ENCODE measurements around the gene SMIM1. TPM values are rescaled to one million over a fixed set of nuclear protein-coding genes. Genes with fewer than 3 reads are reported as not detected.
A peak's percentile ranks its signal among the peaks of the same experiment; 100 is the strongest.

SMIM1 gene
- total RNA-seq, 2 donors from 2014 or later = 1.5 to 2.8 TPM

DNA sequence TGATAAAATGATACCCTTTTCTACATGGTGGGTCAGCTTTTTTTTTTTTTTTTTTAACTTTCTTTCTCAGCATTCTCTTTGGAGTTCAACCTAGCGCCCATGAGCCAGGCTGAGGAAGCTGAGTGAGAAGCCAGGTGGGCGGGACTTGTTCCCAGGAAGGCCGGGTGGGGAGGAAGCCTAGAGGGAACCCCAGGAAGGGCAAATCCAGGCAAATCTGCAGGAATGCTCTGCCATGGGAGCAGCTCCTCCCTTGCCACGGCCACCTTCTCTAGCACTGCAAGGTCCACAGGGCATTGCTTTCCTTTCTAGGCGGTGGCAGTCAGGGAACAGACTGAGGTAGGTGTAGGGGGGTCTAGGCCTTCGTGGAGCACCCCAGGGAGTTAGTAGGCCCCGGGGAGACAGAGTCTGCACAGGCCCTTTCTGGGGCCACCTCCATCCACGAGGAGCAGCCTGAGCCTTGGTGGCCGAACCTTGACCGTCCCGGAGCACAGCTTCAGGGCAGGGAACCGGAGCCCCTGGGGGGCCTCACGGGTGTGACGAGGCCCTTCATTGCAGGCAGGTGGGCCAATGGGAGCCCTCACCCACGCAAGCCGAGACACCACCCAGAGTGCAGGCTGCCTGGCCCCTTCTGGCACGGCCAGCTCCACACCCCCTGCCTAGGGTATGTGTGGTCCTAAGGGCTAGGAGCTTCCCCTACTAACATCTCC is 38.5 kb upstream of the SMIM1 start:
- no peak for ATAC-seq (replicated peaks)
- no peak overlapping the region for H3K4me3 Mint-ChIP-seq
- H3K27me3 Mint-ChIP-seq = no peaks in the 10 kb centered on the region
- H3K4me1 Mint-ChIP-seq = no peaks in the 10 kb centered on the region
- no peaks in the 10 kb centered on the region for H3K9me3 Mint-ChIP-seq
- H3K36me3 Mint-ChIP-seq (ENCODE audit: low read depth) = peaks cover 16% of the 10 kb centered on the region
- H3K27ac Mint-ChIP-seq = no peak overlapping the region

DNA sequence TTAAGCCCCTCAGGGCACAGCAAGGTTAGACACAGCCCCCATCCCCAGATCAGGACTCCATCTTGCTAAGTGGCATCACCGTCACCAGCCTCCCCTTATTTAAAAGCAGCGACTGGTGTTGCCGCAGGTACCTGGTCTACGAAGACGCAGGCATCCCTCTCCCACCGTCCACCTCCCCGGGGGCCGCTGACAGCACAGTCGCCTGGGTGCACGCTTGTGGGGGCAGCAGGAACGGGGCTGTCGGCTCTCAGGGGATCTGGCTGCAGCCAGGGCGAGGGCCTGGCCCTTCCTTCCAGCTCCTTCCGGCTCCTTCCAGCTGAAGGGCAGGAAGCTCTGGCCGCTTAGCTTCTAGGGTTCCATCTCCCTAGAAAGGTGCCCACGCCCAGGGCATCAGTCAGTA is 37.9 kb upstream of the SMIM1 start:
- no peak for ATAC-seq (replicated peaks)
- Mint-ChIP-seq H3K27ac (no peak overlapping the region), H3K36me3 (ENCODE audit: low read depth) (peaks cover 16% of the 10 kb centered on the region), H3K4me3 (no peak overlapping the region), H3K27me3 (no peaks in the 10 kb centered on the region), H3K9me3 (no peaks in the 10 kb centered on the region), H3K4me1 (no peaks in the 10 kb centered on the region)

DNA sequence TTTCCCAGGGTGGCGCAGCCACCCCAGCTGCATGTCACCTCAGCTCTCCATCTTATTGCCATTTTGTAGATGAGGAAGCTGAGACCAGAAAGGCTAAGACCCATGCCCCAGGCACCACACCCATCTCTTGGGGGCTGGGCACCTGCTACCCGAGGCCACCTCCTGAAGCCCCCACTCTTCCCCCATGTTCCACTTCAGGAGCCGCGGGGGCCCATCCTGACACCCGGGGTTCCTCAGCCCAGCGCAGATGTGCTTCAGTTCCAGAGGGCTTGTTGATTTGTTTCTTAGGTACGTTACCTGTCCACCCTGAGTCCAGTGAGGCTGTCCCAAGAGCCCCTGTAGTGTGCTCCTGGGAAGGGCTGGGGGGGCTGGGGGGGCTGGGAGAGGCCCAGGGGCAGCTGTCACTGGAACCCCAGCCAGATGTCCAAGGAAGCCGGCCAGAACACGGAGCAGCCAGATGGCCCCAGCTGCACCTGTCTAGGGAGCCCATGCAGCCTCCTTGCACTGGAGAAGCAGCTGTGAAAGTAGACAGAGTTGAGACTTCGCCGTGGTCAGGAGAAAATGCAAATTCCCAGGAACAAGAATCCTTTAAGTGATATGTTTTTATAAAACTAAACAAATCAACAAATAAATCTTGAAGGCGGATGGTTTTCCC is 37.4 kb upstream of the SMIM1 start:
- peaks cover 16% of the 10 kb centered on the region for H3K36me3 Mint-ChIP-seq (ENCODE audit: low read depth)
- H3K9me3 Mint-ChIP-seq = no peaks in the 10 kb centered on the region
- H3K4me1 Mint-ChIP-seq = no peaks in the 10 kb centered on the region
- no peak overlapping the region for H3K4me3 Mint-ChIP-seq
- no peak for ATAC-seq (replicated peaks)
- no peaks in the 10 kb centered on the region for H3K27me3 Mint-ChIP-seq
- H3K27ac Mint-ChIP-seq = no peak overlapping the region

DNA sequence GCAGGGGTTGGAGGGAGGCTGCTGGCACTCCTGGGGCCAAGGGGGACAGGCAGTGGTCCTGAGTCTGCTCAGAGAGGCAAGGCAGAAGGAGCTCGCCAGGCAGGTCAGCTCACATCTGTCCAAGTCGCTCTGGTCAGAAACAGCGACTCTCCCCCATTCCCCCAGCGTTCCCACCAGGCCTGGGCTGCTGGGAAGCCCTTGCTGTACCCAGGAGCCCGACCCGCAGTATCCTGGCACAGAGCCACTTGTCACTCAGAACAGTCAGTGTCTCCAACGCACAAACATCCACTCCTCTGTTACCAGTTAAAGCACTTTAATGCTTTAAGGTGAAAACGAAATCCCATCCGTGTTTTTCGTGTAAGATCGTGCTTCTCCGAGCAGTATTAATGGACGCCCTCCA is 36.9 kb upstream of the SMIM1 start:
- H3K4me1 Mint-ChIP-seq = no peaks in the 10 kb centered on the region
- no peak overlapping the region for H3K4me3 Mint-ChIP-seq
- H3K9me3 Mint-ChIP-seq = no peaks in the 10 kb centered on the region
- peaks cover 16% of the 10 kb centered on the region for H3K36me3 Mint-ChIP-seq (ENCODE audit: low read depth)
- no peak overlapping the region for H3K27ac Mint-ChIP-seq
- no peaks in the 10 kb centered on the region for H3K27me3 Mint-ChIP-seq
- ATAC-seq (replicated peaks) = no peak

DNA sequence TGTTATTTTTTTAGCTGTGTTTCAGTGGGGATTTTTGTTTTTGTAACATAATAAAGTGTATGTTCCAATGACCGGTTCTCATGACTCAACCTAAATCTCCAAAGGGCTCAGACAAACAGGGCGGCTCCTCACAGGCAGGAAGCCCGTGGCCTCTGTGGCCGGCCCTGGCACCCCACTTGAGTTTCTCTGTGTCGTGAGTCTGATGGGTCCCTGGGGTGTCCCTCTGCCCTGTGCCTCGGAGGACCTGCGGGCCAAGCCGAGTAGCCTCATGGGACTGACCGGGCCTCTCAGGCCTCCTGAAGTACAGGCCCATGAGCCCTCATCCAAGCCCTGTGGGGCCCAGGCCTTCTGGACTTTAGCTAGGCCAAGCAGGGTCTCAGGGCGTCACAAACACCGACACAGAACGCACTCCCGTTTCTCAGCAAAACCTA is 36.4 kb upstream of the SMIM1 start:
- peaks cover 16% of the 10 kb centered on the region for H3K36me3 Mint-ChIP-seq (ENCODE audit: low read depth)
- no peak for ATAC-seq (replicated peaks)

DNA sequence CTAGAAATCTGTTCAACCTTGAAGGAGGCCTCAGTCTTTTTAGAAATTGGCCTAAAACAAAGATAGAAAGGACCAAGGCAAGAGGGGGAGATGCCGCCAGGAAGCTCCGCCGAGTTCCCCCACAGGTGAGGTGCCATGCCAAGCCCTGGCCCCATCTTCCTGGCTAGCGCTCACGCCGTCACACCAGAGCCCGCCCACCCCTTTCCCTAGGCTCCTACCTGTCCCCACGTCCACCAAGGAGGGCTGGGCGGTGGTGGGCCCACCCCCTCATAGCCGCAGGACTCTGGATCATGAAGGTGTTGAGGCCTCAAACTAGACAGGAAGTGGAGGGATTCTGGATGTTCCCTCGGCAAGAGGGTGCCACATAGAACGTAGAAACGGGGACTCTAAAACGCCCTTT is 35.8 kb upstream of the SMIM1 start:
- Mint-ChIP-seq H3K27me3 (no peaks in the 10 kb centered on the region), H3K4me3 (no peak overlapping the region), H3K36me3 (ENCODE audit: low read depth) (peaks cover 20% of the 10 kb centered on the region), H3K27ac (no peak overlapping the region), H3K4me1 (no peaks in the 10 kb centered on the region), H3K9me3 (no peaks in the 10 kb centered on the region)
- ATAC-seq (replicated peaks) = no peak

More for the DNA sequence above, 36.4 kb upstream of the SMIM1 start:
- Mint-ChIP-seq H3K27ac (no peak overlapping the region), H3K4me1 (no peaks in the 10 kb centered on the region), H3K9me3 (no peaks in the 10 kb centered on the region), H3K27me3 (no peaks in the 10 kb centered on the region), H3K4me3 (no peak overlapping the region)

DNA sequence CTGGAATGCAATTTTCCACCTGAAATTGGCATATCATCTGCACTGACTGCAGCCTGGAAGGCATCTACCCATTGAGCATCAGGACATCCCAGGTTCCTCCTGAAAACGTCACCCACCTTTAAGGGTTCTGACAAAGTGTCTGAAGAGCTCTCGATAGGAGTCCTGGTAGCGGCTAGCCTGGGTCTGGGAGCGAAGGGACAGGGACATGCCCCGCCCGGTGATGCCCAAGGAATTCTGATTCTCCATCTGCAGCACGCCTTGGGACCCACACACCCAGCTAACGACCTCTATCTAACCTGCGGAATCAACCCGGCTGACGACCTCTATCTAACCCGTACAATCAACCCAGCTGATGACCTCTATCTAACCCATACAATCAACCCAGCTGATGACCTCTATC is 33.6 kb upstream of the SMIM1 start:
- Mint-ChIP-seq H3K9me3 (no peaks in the 10 kb centered on the region), H3K36me3 (ENCODE audit: low read depth) (peaks cover 21% of the 10 kb centered on the region), H3K4me1 (no peaks in the 10 kb centered on the region), H3K27ac (no peak overlapping the region), H3K4me3 (no peak overlapping the region), H3K27me3 (no peaks in the 10 kb centered on the region)
- no peak for ATAC-seq (replicated peaks)

DNA sequence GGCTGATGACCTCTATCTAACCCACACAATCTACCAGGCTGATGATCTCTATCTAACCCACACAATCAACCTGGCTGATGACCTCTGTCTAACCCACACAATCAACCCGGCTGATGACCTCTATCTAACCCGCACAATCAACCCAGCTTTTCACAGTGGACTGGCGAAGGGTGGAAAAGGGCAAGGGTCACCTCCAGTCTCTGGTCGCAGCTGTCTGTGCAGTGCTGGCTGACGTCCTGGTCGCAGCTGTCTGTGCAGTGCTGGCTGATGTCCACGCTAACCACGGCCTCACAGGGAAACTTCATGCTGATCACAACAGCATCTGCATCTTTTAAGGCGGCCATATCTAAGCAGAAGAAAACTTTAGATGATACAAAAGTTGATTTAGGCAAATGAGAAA is 32.5 kb upstream of the SMIM1 start:
- Mint-ChIP-seq H3K27ac (no peak overlapping the region), H3K4me1 (peaks cover 1% of the 10 kb centered on the region), H3K4me3 (no peak overlapping the region), H3K9me3 (no peaks in the 10 kb centered on the region), H3K36me3 (ENCODE audit: low read depth) (peaks cover 21% of the 10 kb centered on the region), H3K27me3 (no peaks in the 10 kb centered on the region)
- no peak for ATAC-seq (replicated peaks)

DNA sequence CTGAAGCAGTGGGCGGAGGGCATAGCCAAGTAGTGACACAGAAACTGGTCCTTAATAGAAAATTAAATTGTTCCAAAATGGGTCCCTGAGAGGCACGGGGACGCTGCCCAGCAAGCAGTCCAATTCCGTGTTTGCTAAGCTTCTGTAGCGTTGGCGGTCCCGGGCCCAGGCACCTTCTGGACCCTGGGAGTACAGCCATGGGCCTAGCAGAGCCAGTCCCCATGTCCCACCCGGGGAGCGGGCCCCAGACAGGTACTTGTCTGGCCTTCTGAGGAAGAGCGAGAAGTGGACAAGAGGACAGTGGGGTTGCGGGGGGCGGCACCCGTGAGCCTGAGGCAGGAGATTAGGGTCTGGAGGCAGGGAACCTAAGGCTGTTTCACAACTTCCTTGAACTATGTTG is 31.8 kb upstream of the SMIM1 start:
- H3K9me3 Mint-ChIP-seq = no peaks in the 10 kb centered on the region
- peaks cover 20% of the 10 kb centered on the region for H3K36me3 Mint-ChIP-seq (ENCODE audit: low read depth)
- peaks cover 8% of the 10 kb centered on the region for H3K4me1 Mint-ChIP-seq
- no peaks in the 10 kb centered on the region for H3K27me3 Mint-ChIP-seq
- H3K4me3 Mint-ChIP-seq = no peak overlapping the region
- no peak for ATAC-seq (replicated peaks)
- H3K27ac Mint-ChIP-seq = no peak overlapping the region

DNA sequence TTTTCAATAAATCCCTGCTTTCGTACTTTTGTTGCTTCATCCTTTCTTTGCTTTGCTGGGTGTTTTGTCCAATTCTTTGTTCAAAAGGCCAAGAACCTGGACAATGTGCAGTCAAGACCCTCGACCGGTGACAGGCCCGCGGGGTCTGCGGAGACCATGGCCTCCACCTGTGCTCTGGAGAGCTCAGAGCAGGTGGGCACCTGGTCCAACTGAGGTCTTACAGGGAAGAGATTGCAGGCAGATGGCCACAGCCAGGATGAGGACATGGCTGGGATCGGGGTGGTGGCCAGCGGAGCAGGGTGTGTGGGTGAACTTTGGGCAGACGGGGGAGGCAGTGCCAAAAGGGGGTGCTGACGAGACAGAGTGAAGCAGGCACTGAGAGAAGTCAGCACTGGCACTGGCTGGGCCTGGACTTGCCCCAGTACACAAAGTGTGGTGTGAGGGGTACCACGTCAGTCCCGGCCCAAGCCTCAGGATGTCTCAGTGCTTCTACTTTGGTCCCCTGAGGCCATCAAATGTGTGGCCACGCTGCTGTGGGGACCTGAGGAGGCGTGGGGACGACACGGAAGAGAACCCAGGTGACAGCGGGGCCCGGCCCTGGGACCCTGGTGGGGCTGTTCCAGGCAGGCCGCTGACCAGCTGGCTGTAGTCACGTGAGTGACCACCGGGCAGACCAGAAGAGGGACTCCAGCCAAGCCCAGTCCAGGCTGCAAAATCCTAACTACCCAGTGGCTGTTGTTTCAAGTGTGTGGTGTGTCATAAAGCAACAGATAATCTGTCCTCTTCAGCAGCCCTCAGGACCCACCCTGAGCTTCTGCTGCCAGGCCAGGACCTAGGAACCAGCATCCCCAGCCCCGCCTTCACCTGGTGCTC is 30.7 kb upstream of the SMIM1 start:
- Mint-ChIP-seq H3K27ac (no peak overlapping the region), H3K4me1 (peaks cover 12% of the 10 kb centered on the region), H3K4me3 (no peak overlapping the region), H3K9me3 (no peaks in the 10 kb centered on the region), H3K27me3 (no peaks in the 10 kb centered on the region), H3K36me3 (ENCODE audit: low read depth) (peaks cover 14% of the 10 kb centered on the region)
- no peak for ATAC-seq (replicated peaks)

DNA sequence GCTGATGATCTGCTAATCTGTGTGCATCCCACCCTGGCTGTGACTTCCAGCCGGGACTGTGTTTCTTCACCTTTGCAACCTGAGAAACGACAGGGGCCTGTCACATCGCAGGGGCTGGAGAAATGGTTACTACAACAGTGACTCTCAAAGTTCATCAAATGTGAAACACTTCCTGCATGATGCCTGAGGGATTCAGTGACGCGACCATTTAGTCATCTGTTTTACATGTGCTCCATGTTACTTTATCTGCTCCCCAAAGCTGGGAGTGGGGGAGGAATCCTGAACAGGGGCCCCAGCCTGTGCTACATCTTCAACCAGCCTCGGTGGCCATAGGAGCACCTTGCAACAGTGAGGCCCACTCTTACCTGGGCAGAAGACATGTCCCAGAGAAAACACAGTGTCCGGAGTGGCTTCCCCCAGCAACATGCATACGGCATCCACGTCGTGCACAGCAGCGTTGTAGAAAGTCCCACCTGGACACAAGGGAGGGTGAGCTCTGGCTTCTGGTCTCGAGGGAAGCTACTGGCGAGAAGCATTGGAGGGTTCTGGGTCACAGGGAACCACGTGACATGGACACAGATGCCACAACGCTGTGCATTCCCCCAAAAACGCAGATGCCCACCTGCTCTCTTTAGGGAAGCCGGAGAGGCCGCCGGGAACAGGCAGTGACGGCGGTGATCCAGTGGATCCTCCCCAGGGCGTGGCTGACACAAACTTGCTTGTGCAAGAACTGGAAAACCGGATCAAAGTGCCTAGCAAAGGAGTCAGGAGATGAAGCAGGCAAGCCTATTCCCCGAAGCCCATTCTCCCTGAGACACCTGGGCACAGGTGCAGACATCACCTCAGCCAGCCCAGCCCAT is 29.9 kb upstream of the SMIM1 start:
- Mint-ChIP-seq H3K27ac (no peak overlapping the region), H3K27me3 (no peaks in the 10 kb centered on the region), H3K4me1 (peaks cover 12% of the 10 kb centered on the region), H3K9me3 (no peaks in the 10 kb centered on the region), H3K36me3 (ENCODE audit: low read depth) (peaks cover 6% of the 10 kb centered on the region), H3K4me3 (no peak overlapping the region)
- no peak for ATAC-seq (replicated peaks)

DNA sequence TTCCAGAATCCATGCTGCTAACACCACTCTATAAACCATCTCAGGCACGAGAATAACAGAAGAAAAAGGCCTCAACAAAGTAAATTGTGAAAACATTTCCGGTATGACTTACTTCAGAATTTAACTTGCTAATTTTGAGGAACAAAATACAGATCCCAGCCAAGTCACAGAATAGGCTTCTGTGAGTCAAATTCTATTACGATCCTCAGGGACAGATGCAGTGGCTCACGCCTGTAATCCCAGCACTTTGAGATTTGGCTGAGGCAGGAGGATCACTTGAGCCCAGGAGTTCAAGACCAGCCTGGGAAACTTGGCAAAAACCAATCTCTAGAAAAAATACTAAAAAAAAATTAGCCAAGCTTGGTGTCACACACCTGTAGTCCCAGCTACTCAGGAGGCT is 29.1 kb upstream of the SMIM1 start:
- Mint-ChIP-seq H3K4me1 (peaks cover 17% of the 10 kb centered on the region), H3K9me3 (no peaks in the 10 kb centered on the region), H3K4me3 (no peak overlapping the region), H3K27me3 (no peaks in the 10 kb centered on the region), H3K27ac (no peak overlapping the region), H3K36me3 (ENCODE audit: low read depth) (peaks cover 6% of the 10 kb centered on the region)
- no peak for ATAC-seq (replicated peaks)

DNA sequence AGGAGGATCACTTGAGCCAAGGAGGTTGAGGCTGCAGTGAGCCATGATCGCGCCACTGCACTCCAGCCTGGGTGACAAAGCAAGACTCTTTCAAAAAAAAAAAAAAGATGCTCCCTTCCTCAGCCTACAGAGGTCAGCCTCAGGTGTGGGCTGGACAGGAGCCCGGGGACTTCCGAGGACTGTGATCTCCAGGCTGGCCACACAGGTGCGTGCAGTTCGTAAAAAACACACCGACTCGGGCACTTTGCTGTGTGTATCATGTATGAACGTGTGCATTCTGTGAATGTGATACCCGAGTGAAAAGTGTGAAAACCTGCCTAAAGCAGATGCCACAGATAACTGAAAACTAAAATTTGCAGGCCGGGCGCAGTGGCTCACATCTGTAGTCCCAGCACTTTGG is 28.7 kb upstream of the SMIM1 start:
- no peak for ATAC-seq (replicated peaks)
- no peak overlapping the region for H3K4me3 Mint-ChIP-seq
- no peaks in the 10 kb centered on the region for H3K9me3 Mint-ChIP-seq
- peaks cover 6% of the 10 kb centered on the region for H3K36me3 Mint-ChIP-seq (ENCODE audit: low read depth)
- no peaks in the 10 kb centered on the region for H3K27me3 Mint-ChIP-seq
- H3K4me1 Mint-ChIP-seq = peaks cover 18% of the 10 kb centered on the region
- no peak overlapping the region for H3K27ac Mint-ChIP-seq

DNA sequence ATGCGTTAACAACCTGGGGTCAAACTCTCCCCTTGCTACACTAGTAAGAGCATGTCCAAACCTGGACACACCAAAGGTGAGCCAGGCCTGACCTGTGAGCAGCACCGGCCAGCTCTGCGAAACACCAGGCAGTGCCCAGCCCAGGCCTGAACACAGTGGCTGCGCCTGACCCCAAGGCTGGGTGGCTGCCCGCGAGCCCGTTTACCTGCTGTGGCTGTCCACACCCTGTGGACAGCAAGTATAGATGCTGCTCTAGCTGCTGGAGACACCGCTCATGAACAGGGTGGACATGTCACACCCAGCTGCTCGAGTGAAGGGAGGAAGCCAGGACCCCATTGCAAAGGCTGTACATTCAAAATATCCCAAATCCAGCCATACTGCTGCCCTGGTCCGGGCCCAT is 27.9 kb upstream of the SMIM1 start:
- no peaks in the 10 kb centered on the region for H3K9me3 Mint-ChIP-seq
- H3K27me3 Mint-ChIP-seq = no peaks in the 10 kb centered on the region
- H3K36me3 Mint-ChIP-seq (ENCODE audit: low read depth) = peaks cover 6% of the 10 kb centered on the region
- peak overlapping the region; percentile 76 for H3K4me3 Mint-ChIP-seq
- no peak for ATAC-seq (replicated peaks)
- no peak overlapping the region for H3K27ac Mint-ChIP-seq
- H3K4me1 Mint-ChIP-seq = peaks cover 18% of the 10 kb centered on the region

All from activated T-helper 17 cell treated with anti-CD3 and anti-CD28 coated beads, Interleukin-2, amount 50 U/mL, for 72 hours (primary cell).